Measurements from ENCODE around the gene CDK3. TPM values are rescaled to one million over a fixed set of nuclear protein-coding genes. Genes with fewer than 3 reads are reported as not detected.

CDK3 gene
- total and polyA plus RNA-seq, 9 of the 15 experiments (the other 6 are each of a cell fraction or from before 2014, with no cell fraction given), result 0.55 to 8.2 (median 4.7) TPM

- TF ChIP-seq ZNF592 (IDR thresholded peaks at IDR 0.05) (peak; percentile 36; the same call in 1 of the 2 replicates), RBBP5 (IDR thresholded peaks at IDR 0.05; ENCODE audit: borderline replicate concordance, insufficient read depth, low read length, poor library complexity, severe bottlenecking) (no peak), PML (IDR thresholded peaks at IDR 0.05; ENCODE audit: low read length) (no peak), CEBPB (tag; IDR thresholded peaks at IDR 0.05) (peak; percentile 58; the same call in 1 of the 2 replicates), NRF1 (conservative IDR thresholded peaks at IDR 0.05 in 1 of 2, IDR thresholded peaks at IDR 0.05 in 1 of 2) (0 out of 4 replicates have a peak, but pooled peaks of 1 of the 2 experiments have one; percentile 19), KDM2B (CRISPR knock-in tag; IDR thresholded peaks at IDR 0.05) (no peak), CTBP1 (IDR thresholded peaks at IDR 0.05; ENCODE audit: borderline replicate concordance) (0 out of 2 replicates have a peak, but pooled peaks have one; percentile 14), MAX (CRISPR knock-in tag; IDR thresholded peaks at IDR 0.05) (peak; percentile 18; the same call in 1 of the 2 replicates), HOMEZ (CRISPR knock-in tag; IDR thresholded peaks at IDR 0.05) (no peak), TCF7 (IDR thresholded peaks at IDR 0.05; ENCODE audit: borderline replicate concordance) (peak; percentile 67; the same call in 1 of the 2 replicates), CEBPG (CRISPR knock-in tag; IDR thresholded peaks at IDR 0.05) (no peak), CEBPG (tag; conservative IDR thresholded peaks at IDR 0.05 in 1 of 2, IDR thresholded peaks at IDR 0.05 in 1 of 2) (peak in 1 of 2 experiments; percentile 41; a peak in 2 of 4 replicates), VEZF1 (CRISPR knock-in tag; IDR thresholded peaks at IDR 0.05) (peak; percentile 85), NFIC (IDR thresholded peaks at IDR 0.05) (peak; percentile 54), ZNF785 (CRISPR knock-in tag; IDR thresholded peaks at IDR 0.05) (no peak), HMBOX1 (IDR thresholded peaks at IDR 0.05) (0 out of 2 replicates have a peak, but pooled peaks have one; percentile 32)
These were observed 17.0 kb upstream of the CDK3 start (continued) for GRCh38 chr17:75983501-75984181.

Measured in K562 (cell line).